Keratinocyte (primary cell): ENCODE results near the gene BFSP2. TPM values are rescaled to one million over a fixed set of nuclear protein-coding genes. Genes with fewer than 3 reads are reported as not detected.

Experiments
- DNase-seq: peaks from one replicate; pipeline ENCODE4 v3.0.0-alpha.2; 2011; ENCODE audit warnings: low read depth, missing footprints, low spot score
- FAIRE-seq: peaks from 2 replicates; lab custom pipeline; 2011; peaks lifted over from hg19 to GRCh38; lab: Jason Lieb, UNC
- H2AFZ ChIP-seq: 2 replicates; pipeline ENCODE4 v1.6.0; 2012; ENCODE audit warnings: low read length, control low read depth, inconsistent platforms; ENCODE audit not compliant: control insufficient read depth
- H3K27ac ChIP-seq: 2 replicates; pipeline ENCODE4 v1.5.1; 2011; ENCODE audit warnings: low read length; ENCODE audit not compliant: control insufficient read depth, insufficient read depth
- H3K27me3 ChIP-seq: 3 replicates; pipeline ENCODE4 v1.6.0; 2011; ENCODE audit warnings: low read length; ENCODE audit not compliant: control insufficient read depth, insufficient read depth; ENCODE audit errors: extremely low read depth
- H3K36me3 ChIP-seq, 2 experiments: 2 replicates in 1 of 2; 3 replicates in 1 of 2; pipeline ENCODE4 v1.5.1; 2011; ENCODE audit warnings: low read length in 2 of 2, mild to moderate bottlenecking in 1 of 2; ENCODE audit not compliant: control insufficient read depth in 2 of 2, insufficient read depth in 2 of 2; ENCODE audit errors: extremely low read depth in 1 of 2
- H3K4me1 ChIP-seq: 3 replicates; pipeline ENCODE4 v1.5.1; 2011; ENCODE audit warnings: low read length; ENCODE audit not compliant: control insufficient read depth, insufficient read depth; ENCODE audit errors: extremely low read depth
- H3K4me2 ChIP-seq: 3 replicates; pipeline ENCODE4 v1.6.0; 2011; ENCODE audit warnings: low read depth, low read length; ENCODE audit not compliant: control insufficient read depth, insufficient read depth; ENCODE audit errors: extremely low read depth
- H3K4me3 ChIP-seq, 3 experiments: fragments of 200-600 bp in 1 of 3; sonication (generic) in 1 of 3; 2 replicates in 2 of 3; 3 replicates in 1 of 3; pipeline ENCODE4 v1.5.1; 2011 to 2016; ENCODE audit warnings: low read length in 3 of 3, mild to moderate bottlenecking in 3 of 3, control low read depth in 2 of 3, inconsistent platforms in 1 of 3, low read depth in 1 of 3, mixed read lengths in 1 of 3, mixed run types in 1 of 3, moderate library complexity in 1 of 3; ENCODE audit not compliant: control insufficient read depth in 2 of 3, insufficient read depth in 2 of 3; ENCODE audit errors: extremely low read depth in 1 of 3
- H3K79me2 ChIP-seq: 2 replicates; pipeline ENCODE4 v1.6.0; 2012; ENCODE audit warnings: low read length; ENCODE audit not compliant: control insufficient read depth, insufficient read depth
- H3K9ac ChIP-seq: 3 replicates; pipeline ENCODE4 v1.6.0; 2011; ENCODE audit warnings: low read length; ENCODE audit not compliant: control insufficient read depth, insufficient read depth; ENCODE audit errors: extremely low read depth
- H3K9me1 ChIP-seq: 3 replicates; pipeline ENCODE4 v1.6.0; 2011; ENCODE audit warnings: low read length; ENCODE audit not compliant: control insufficient read depth, insufficient read depth; ENCODE audit errors: extremely low read depth
- H3K9me3 ChIP-seq: 2 replicates; pipeline ENCODE4 v1.5.1; 2012; ENCODE audit warnings: low read depth, low read length; ENCODE audit not compliant: control insufficient read depth
- H4K20me1 ChIP-seq: 3 replicates; pipeline ENCODE4 v1.6.0; 2011; ENCODE audit warnings: low read length; ENCODE audit not compliant: control insufficient read depth, insufficient read depth; ENCODE audit errors: extremely low read depth
- CTCF ChIP-seq, 3 experiments: IDR thresholded peaks in 1 of 3; conservative IDR thresholded peaks in 1 of 3; optimal IDR thresholded peaks in 1 of 3; 2 replicates in 2 of 3; 3 replicates in 1 of 3; pipeline versions ENCODE3 to v1.5.1; 2011; ENCODE audit warnings: low read length in 3 of 3, mild to moderate bottlenecking in 3 of 3, moderate library complexity in 2 of 3, control low read depth in 1 of 3, inconsistent platforms in 1 of 3; ENCODE audit not compliant: insufficient read depth in 2 of 3; ENCODE audit errors: extremely low read depth in 1 of 3
- EZH2 ChIP-seq: IDR thresholded peaks from one replicate; pipeline ENCODE4 v1.6.1; 2012; ENCODE audit warnings: inconsistent platforms, mild to moderate bottlenecking, low read length, moderate library complexity
- dilution Hi-C: fragments of 300-500 bp; cut with MboI; formaldehyde crosslinking; loops from one replicate; pipeline ENCODE4 v1.7.0; 2020; ENCODE audit warnings: low sequenced_read_pairs; ENCODE audit not compliant: extremely low pct_ligation_motif_present
- polyA plus RNA-seq, 5 experiments: library from polyadenylated mRNA; depleted of rRNA in 3 of 5; stranded (reverse) in 3 of 5; stranded (forward) in 1 of 5; unstranded in 1 of 5; fragments of >200 nt; gene quantifications; 1 replicate in 1 of 5; 2 replicates in 3 of 5; 3 replicates in 1 of 5; pipeline versions ENCODE4 v1.2.1 to v1.2.3, GENCODE V29; 2011 to 2012; ENCODE audit warnings: missing spikeins in 2 of 5, low read depth in 1 of 5, low replicate concordance in 1 of 5

BFSP2 gene
- polyA plus RNA-seq, 1 donor (not counting 4 experiments of a cell fraction or from before 2014, with no cell fraction given) = not detected

- peak; percentile 53 for TF ChIP-seq EZH2
- no peak for TF ChIP-seq CTCF (optimal IDR thresholded peaks at IDR 0.05 in 1 of 3, IDR thresholded peaks at IDR 0.05 in 1 of 3, conservative IDR thresholded peaks at IDR 0.05 in 1 of 3; ENCODE audit: extremely low read depth in 1 of 3, insufficient read depth in 2 of 3, low read length in 3 of 3)
- H4K20me1 ChIP-seq = no peaks in the 10 kb centered on the region
- no peaks in the 10 kb centered on the region for H3K9me1 ChIP-seq
- H3K4me1 ChIP-seq = no peaks in the 10 kb centered on the region
- H3K9ac ChIP-seq = no peak overlapping the region
- H3K4me2 ChIP-seq = no peak overlapping the region
- no peak overlapping the region for H3K4me3 ChIP-seq
- no peak overlapping the region for H3K27ac ChIP-seq
- no peaks in the 10 kb centered on the region for H3K9me3 ChIP-seq
- no peak for DNase-seq
- H3K79me2 ChIP-seq = no peaks in the 10 kb centered on the region
- no peak for FAIRE-seq
- no peaks in the 10 kb centered on the region for H3K36me3 ChIP-seq
- peaks cover 18% of the 10 kb centered on the region for H3K27me3 ChIP-seq
- dilution Hi-C loops = no loop called here
- no peak overlapping the region for H2AFZ ChIP-seq
Observed at GRCh38 chr3:133428552-133428951, 28.7 kb downstream of the BFSP2 start.

GRCh38 chr3:133429063-133429462, 29.2 kb downstream of the BFSP2 start:
- FAIRE-seq (no peak), DNase-seq (no peak)
- TF ChIP-seq CTCF (optimal IDR thresholded peaks at IDR 0.05 in 1 of 3, IDR thresholded peaks at IDR 0.05 in 1 of 3, conservative IDR thresholded peaks at IDR 0.05 in 1 of 3; ENCODE audit: extremely low read depth in 1 of 3, insufficient read depth in 2 of 3, low read length in 3 of 3) (no peak), EZH2 (no peak)
- Histone ChIP-seq H3K9me3 (no peaks in the 10 kb centered on the region), H3K9ac (no peak overlapping the region), H4K20me1 (no peaks in the 10 kb centered on the region), H3K36me3 (no peaks in the 10 kb centered on the region), H3K4me3 (no peak overlapping the region), H3K27me3 (peaks cover 18% of the 10 kb centered on the region), H2AFZ (no peak overlapping the region), H3K79me2 (no peaks in the 10 kb centered on the region), H3K27ac (no peak overlapping the region), H3K4me2 (no peak overlapping the region), H3K4me1 (no peaks in the 10 kb centered on the region), H3K9me1 (no peaks in the 10 kb centered on the region)
- dilution Hi-C loops = no loop called here
